ENCODE measurements around the gene LMF1. TPM values are rescaled to one million over a fixed set of nuclear protein-coding genes. Genes with fewer than 3 reads are reported as not detected.

The LMF1 gene
- total and polyA plus RNA-seq, 9 of the 15 experiments (the other 6 are each of a cell fraction or from before 2014, with no cell fraction given) = 0.11 to 1.6 (median 0.55) TPM; not detected in 1

DNA sequence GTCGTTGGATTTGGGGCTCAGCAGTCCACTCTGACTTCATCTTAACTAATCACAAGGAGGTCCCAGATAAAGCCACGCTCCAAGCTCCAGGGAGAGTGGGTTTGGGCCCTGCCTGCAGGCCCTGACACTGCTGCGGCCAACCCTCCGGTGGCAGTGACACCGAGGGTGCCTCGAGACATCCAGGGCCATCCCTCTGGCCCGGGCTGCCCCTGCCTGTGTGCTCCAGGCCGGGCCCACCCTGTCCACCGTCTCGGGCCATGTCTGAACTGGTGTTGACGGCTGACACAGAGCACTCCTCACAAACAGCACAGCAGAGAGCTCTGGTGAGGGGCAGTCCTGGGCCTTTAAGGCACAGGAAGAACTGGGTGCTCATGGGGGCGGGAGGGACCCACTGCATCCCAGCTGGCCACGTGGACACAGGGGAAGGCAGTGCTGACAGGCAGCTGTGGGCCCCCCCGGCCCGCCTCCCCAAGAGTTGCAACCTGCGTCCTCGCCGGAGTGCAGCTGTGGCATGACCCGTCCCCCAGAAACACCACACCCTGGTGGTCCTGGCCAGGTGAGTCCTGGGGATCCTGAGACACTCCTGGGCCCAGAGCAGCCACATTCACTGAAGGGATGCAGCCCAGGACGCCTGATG, 80.0 kb downstream of the LMF1 start:
- peaks cover 18 to 87% of the 10 kb centered on the region in 2 experiments; a peak in 4 of 5 replicates for H3K27me3 ChIP-seq (ENCODE audit: control insufficient read depth in 2 of 2, insufficient read depth in 2 of 2, low read length in 2 of 2)
- POLR2A ChIA-PET = interaction anchor here (0.6 to 1.2 kb wide), 2 partner anchors 13 to 68 kb away, joined by 3 to 4 read pairs; no protein-coding TSS in a partner anchor
- H3K27ac ChIP-seq (ENCODE audit: extremely low read depth, low read depth, low read length) = no peak overlapping the region
- WGBS (ENCODE audit: insufficient coverage, low coverage, missing lambda C conversion rate) = 4% methylated on average over 17 of the region's 20 CpGs
- no peak for ATAC-seq
- no peak overlapping the region for H3K4me3 ChIP-seq
- CTCF ChIA-PET (ENCODE audit: low intra/inter-chr PET ratio) = no interaction called here
- no peak overlapping the region for H3K4me2 ChIP-seq (ENCODE audit: insufficient read depth, low read length)
- H2AFZ ChIP-seq (ENCODE audit: low read depth, low read length) = no peak overlapping the region
- TF ChIP-seq CREB3 (tag; conservative IDR thresholded peaks at IDR 0.05; ENCODE audit: low read depth) (no peak), BRF1 (IDR thresholded peaks at IDR 0.05; ENCODE audit: borderline replicate concordance, extremely low read depth, insufficient read length) (no peak)
- TF ChIP-seq, protein P1, sequence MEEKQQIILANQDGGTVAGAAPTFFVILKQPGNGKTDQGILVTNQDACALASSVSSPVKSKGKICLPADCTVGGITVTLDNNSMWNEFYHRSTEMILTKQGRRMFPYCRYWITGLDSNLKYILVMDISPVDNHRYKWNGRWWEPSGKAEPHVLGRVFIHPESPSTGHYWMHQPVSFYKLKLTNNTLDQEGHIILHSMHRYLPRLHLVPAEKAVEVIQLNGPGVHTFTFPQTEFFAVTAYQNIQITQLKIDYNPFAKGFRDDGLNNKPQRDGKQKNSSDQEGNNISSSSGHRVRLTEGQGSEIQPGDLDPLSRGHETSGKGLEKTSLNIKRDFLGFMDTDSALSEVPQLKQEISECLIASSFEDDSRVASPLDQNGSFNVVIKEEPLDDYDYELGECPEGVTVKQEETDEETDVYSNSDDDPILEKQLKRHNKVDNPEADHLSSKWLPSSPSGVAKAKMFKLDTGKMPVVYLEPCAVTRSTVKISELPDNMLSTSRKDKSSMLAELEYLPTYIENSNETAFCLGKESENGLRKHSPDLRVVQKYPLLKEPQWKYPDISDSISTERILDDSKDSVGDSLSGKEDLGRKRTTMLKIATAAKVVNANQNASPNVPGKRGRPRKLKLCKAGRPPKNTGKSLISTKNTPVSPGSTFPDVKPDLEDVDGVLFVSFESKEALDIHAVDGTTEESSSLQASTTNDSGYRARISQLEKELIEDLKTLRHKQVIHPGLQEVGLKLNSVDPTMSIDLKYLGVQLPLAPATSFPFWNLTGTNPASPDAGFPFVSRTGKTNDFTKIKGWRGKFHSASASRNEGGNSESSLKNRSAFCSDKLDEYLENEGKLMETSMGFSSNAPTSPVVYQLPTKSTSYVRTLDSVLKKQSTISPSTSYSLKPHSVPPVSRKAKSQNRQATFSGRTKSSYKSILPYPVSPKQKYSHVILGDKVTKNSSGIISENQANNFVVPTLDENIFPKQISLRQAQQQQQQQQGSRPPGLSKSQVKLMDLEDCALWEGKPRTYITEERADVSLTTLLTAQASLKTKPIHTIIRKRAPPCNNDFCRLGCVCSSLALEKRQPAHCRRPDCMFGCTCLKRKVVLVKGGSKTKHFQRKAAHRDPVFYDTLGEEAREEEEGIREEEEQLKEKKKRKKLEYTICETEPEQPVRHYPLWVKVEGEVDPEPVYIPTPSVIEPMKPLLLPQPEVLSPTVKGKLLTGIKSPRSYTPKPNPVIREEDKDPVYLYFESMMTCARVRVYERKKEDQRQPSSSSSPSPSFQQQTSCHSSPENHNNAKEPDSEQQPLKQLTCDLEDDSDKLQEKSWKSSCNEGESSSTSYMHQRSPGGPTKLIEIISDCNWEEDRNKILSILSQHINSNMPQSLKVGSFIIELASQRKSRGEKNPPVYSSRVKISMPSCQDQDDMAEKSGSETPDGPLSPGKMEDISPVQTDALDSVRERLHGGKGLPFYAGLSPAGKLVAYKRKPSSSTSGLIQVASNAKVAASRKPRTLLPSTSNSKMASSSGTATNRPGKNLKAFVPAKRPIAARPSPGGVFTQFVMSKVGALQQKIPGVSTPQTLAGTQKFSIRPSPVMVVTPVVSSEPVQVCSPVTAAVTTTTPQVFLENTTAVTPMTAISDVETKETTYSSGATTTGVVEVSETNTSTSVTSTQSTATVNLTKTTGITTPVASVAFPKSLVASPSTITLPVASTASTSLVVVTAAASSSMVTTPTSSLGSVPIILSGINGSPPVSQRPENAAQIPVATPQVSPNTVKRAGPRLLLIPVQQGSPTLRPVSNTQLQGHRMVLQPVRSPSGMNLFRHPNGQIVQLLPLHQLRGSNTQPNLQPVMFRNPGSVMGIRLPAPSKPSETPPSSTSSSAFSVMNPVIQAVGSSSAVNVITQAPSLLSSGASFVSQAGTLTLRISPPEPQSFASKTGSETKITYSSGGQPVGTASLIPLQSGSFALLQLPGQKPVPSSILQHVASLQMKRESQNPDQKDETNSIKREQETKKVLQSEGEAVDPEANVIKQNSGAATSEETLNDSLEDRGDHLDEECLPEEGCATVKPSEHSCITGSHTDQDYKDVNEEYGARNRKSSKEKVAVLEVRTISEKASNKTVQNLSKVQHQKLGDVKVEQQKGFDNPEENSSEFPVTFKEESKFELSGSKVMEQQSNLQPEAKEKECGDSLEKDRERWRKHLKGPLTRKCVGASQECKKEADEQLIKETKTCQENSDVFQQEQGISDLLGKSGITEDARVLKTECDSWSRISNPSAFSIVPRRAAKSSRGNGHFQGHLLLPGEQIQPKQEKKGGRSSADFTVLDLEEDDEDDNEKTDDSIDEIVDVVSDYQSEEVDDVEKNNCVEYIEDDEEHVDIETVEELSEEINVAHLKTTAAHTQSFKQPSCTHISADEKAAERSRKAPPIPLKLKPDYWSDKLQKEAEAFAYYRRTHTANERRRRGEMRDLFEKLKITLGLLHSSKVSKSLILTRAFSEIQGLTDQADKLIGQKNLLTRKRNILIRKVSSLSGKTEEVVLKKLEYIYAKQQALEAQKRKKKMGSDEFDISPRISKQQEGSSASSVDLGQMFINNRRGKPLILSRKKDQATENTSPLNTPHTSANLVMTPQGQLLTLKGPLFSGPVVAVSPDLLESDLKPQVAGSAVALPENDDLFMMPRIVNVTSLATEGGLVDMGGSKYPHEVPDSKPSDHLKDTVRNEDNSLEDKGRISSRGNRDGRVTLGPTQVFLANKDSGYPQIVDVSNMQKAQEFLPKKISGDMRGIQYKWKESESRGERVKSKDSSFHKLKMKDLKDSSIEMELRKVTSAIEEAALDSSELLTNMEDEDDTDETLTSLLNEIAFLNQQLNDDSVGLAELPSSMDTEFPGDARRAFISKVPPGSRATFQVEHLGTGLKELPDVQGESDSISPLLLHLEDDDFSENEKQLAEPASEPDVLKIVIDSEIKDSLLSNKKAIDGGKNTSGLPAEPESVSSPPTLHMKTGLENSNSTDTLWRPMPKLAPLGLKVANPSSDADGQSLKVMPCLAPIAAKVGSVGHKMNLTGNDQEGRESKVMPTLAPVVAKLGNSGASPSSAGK (IDR thresholded peaks at IDR 0.05) = no peak
- H3K36me3 ChIP-seq (ENCODE audit: control insufficient read depth, insufficient read depth, low read length) = no peaks in the 10 kb centered on the region
- peaks cover 0 to 75% of the 10 kb centered on the region in 2 experiments; a peak in 2 of 5 replicates for H3K4me1 ChIP-seq (replicated peaks in 1 of 2; ENCODE audit: control insufficient read depth in 2 of 2, insufficient read depth in 2 of 2, low read length in 2 of 2)
- in situ Hi-C loops (cut with MboI) = no loop called here
- no peak for DNase-seq (ENCODE audit: extremely low read depth in 1 of 4, low spot score in 3 of 4)
- H3K9ac ChIP-seq (ENCODE audit: insufficient read depth in 1 of 2, low read depth in 2 of 2, low read length in 2 of 2) = no peak overlapping the region
- H3K79me2 ChIP-seq (ENCODE audit: control insufficient read depth, insufficient read depth, low read length) = no peaks in the 10 kb centered on the region
- H4K20me1 ChIP-seq (replicated peaks; ENCODE audit: control insufficient read depth, insufficient read depth, low read length) = peaks cover 35% of the 10 kb centered on the region
- no TSS peak for BruUV-seq (replicated peaks)
- no peaks in the 10 kb centered on the region for H3K9me3 ChIP-seq (replicated peaks; ENCODE audit: control insufficient read depth, insufficient read depth, low read depth, low read length)
- intact Hi-C loops (cut with micrococcal nuclease) = no loop called here
- no peaks in the 10 kb centered on the region for H3K9me1 ChIP-seq (ENCODE audit: control insufficient read depth, insufficient read depth, low read length)
- FAIRE-seq = no peak

Measured in K562 (cell line).